Mucosa of descending colon (tissue), 3 donors: ENCODE measurements around the gene MED13. TPM values are rescaled to one million over a fixed set of nuclear protein-coding genes. Genes with fewer than 3 reads are reported as not detected.
A peak's percentile ranks its signal among the peaks of the same experiment; 100 is the strongest.
"Not testable (repeated sequence)": the region's sequence is repeated elsewhere in the genome, so short reads cannot be mapped to it uniquely, and the experiment has no call there.

Experiments
- ATAC-seq: fragments of 200-7000 bp; cut with Tn5 transposase; one replicate; pipeline ENCODE4 v1.9.1; 2020; ENCODE audit warnings: mild to moderate bottlenecking, moderate library complexity
- DNase-seq, 3 donors: peaks; one replicate each; pipeline ENCODE4 v3.0.0-alpha.2; 2020
- H3K36me3 ChIP-seq: fragments of 200-600 bp; one replicate; pipeline ENCODE4 v1.8.0; 2021; ENCODE audit warnings: low read depth, mild to moderate bottlenecking
- H3K4me1 ChIP-seq: fragments of 200-600 bp; one replicate; pipeline ENCODE4 v1.8.0; 2021; ENCODE audit warnings: low read depth, mild to moderate bottlenecking
- H3K4me3 ChIP-seq: fragments of 200-600 bp; one replicate; pipeline ENCODE4 v1.8.0; 2021; ENCODE audit warnings: mild to moderate bottlenecking
- H3K9me3 ChIP-seq: fragments of 200-600 bp; one replicate; pipeline ENCODE4 v1.8.0; 2021; ENCODE audit warnings: mild to moderate bottlenecking
- CTCF ChIP-seq: fragments of 200-600 bp; IDR thresholded peaks from one replicate; pipeline ENCODE4 v1.8.0; 2022; ENCODE audit warnings: antibody characterized with exemption, mild to moderate bottlenecking
- intact Hi-C, 2 donors: fragments of 100-400 bp; cut with DNase I in 1 of 2; cut with micrococcal nuclease in 1 of 2; formaldehyde crosslinking; loops; one replicate each; pipeline versions ENCODE4 v1.11.0 to v1.11.1; 2022; cut with DNase I, micrococcal nuclease
- total RNA-seq, 3 donors: library from RNA; stranded (reverse); fragmentation: NEBNext Ultra II Directional in 2 of 3; extraction: Animal tissue kit (Norgen Biotek cat#: 25700) in 2 of 3; gene quantifications; one replicate each; pipeline versions ENCODE4 v1.2.1 to v1.2.4, GENCODE V29; 2021 to 2023
- donor health status: DM: no; HTN: no; CAD: no; lungs with moderate emphysema.
- donor health status: DM: no; HTN: no; CAD: no.
- donor health status: DM: no; HTN: yes; CAD: no.

Gene MED13
- total RNA-seq, 3 donors from 2014 or later: 71.1 to 104 (median 82.4) TPM

DNA sequence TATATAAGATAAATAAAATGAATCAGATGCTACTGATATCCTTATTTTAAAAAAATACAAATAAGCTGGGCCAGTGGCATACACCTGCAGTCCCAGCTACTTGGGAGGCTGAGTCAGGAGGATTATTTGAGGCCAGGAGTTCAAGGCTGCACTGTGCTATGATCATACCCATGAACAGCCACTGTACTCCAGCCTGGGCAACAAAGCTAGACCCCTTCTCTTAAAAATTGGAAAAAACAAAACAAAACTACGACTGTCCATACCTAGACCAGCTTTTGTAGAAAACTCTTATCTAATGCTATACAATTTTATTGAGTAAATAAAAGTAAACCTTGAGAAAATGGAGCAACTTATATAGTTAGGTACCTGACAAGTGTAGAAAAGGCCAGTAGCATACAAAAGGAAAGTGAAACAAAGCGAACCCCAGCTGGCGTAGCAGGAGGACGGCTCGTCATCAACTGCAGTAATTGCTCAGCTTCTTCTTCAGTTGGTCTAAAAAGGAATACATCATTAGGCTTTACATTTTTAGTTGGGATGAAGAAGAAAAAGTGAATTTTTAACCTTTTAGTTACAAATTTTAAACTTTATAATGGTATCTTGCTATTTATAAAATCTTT lies 160.9 kb downstream of the MED13 start:
- DNase-seq: peak in 1 of 3 donors; percentile 14
- no peaks in the 10 kb centered on the region for H3K4me1 ChIP-seq

DNA sequence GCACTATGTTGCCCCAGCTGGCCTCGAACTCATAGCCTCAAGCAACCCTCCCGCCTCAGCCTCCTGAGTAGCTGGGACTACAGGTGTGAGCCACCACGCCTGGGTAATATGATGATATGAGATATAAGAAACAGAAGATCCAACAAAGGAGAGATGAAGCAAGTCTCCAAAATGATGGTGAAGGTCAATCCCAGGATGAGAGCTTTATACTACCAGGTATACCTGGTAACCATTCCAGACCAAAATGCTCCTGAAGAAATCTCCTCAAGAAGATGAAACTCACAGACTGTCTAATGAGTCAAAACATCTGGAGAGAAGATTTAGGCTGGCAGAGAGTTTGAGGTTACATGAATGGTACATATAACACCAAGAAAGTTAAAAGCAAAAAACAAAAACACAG lies 161.8 kb downstream of the MED13 start:
- DNase-seq: no peak
- Histone ChIP-seq H3K36me3 (no peaks in the 10 kb centered on the region), H3K4me1 (no peaks in the 10 kb centered on the region), H3K4me3 (no peak overlapping the region), H3K9me3 (no peaks in the 10 kb centered on the region)
- intact Hi-C loops: no loop called here
- no peak for ATAC-seq
- no peak for TF ChIP-seq CTCF

More for the DNA sequence above, 160.9 kb downstream of the MED13 start:
- ATAC-seq: peak; percentile 64
- no peak for TF ChIP-seq CTCF
- Histone ChIP-seq H3K36me3 (no peaks in the 10 kb centered on the region), H3K9me3 (no peaks in the 10 kb centered on the region), H3K4me3 (no peak overlapping the region)
- intact Hi-C loops: no loop called here

DNA sequence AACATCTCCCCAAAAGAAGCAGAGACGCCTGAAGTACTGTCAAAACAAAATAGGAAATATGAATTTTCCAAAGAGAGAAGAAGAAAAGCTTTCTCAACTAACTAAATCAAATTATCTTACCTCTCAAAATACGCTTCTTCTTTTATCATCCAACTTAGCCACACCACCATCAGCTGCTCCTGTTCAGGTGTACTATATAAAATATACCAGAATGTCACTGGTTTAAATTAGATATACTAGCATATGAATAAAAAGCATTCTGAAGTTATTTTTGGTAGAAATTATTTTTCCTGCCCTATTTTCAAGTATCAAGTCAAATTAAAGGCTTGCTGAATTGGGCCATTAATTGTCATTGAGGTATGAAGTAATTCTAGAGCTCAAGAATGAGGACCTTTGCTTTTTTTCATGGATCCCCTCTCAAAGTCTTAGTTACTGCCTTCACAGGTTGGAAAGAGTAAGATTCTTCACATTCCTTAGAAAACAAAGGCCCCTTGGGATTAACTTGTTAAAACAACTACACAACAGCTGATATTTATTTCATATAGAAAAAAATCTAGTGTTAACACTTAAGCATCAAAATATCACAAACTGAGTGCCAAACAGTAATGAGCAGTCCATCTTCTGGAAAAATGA lies 167.4 kb downstream of the MED13 start:
- Histone ChIP-seq H3K9me3 (no peaks in the 10 kb centered on the region), H3K4me3 (no peak overlapping the region), H3K4me1 (no peaks in the 10 kb centered on the region), H3K36me3 (no peaks in the 10 kb centered on the region)
- no peak for ATAC-seq
- TF ChIP-seq CTCF: no peak
- DNase-seq: no peak
- intact Hi-C loops: no loop called here

- DNase-seq: no peak
- Histone ChIP-seq H3K4me3 (no peak overlapping the region), H3K9me3 (no peaks in the 10 kb centered on the region), H3K4me1 (no peaks in the 10 kb centered on the region), H3K36me3 (no peaks in the 10 kb centered on the region)
- intact Hi-C loops: no loop called here
- ATAC-seq: no peak
- no peak for TF ChIP-seq CTCF
Observed at GRCh38 chr17:61895391-61895790, 169.7 kb downstream of the MED13 start.

GRCh38 chr17:61894310-61894709 lies 170.8 kb downstream of the MED13 start:
- H3K9me3 ChIP-seq, intact Hi-C loops, H3K4me3 ChIP-seq, H3K4me1 ChIP-seq, H3K36me3 ChIP-seq, DNase-seq, ATAC-seq: not testable (repeated sequence)

Other genes starting within 250 kb of the MED13 start
- gene BRIP1, start 201.8 kb downstream of the MED13 start, total RNA-seq: 1 to 10 TPM in 2 of 3 donors, under 1 TPM in 1; 0.89 to 7.4 (median 3.2) TPM
- 10 to 100 TPM in 2 of 3 donors, 1 to 10 TPM in 1; 9.2 to 12.0 (median 11.7) TPM for gene INTS2, start 137.3 kb downstream of the MED13 start, total RNA-seq